OCI-LY3 (cell line): ENCODE measurements around the gene CD28.

Source experiments
- H2AFZ ChIP-seq: fragments of 200-600, 300-600 bp; shearing (Covaris generic); 2 replicates; pipeline ENCODE4 v1.6.0; 2014; ENCODE audit warnings: antibody characterized with exemption, low read depth, low read length
- H3K27ac ChIP-seq: fragments of 200-600, 300-600 bp; sonication (generic); 2 replicates; pipeline ENCODE4 v1.5.1; 2014; ENCODE audit warnings: mild to moderate bottlenecking, low read length, moderate library complexity, mixed read lengths
- H3K27me3 ChIP-seq: fragments of 200-600, 300-600 bp; sonication (generic); 2 replicates; pipeline ENCODE4 v1.6.1; 2014; ENCODE audit warnings: low read depth, low read length, mixed read lengths
- H3K36me3 ChIP-seq: fragments of 200-600, 300-600 bp; sonication (generic); replicated peaks from 2 replicates; pipeline ENCODE3; 2014; ENCODE audit warnings: low read depth, low read length, mixed read lengths
- H3K4me1 ChIP-seq: fragments of 300-600, 200-600 bp; sonication (generic); 2 replicates; pipeline ENCODE4 v1.6.1; 2014; ENCODE audit warnings: low read length, mixed read lengths
- H3K4me2 ChIP-seq: fragments of 200-600, 300-600 bp; sonication (generic); 2 replicates; pipeline ENCODE4 v1.6.1; 2014; ENCODE audit warnings: low read length, mixed read lengths
- H3K4me3 ChIP-seq: fragments of 300-600, 200-600 bp; sonication (generic); 2 replicates; pipeline ENCODE4 v1.5.1; 2014; ENCODE audit warnings: antibody characterized with exemption, mild to moderate bottlenecking, low read length, moderate library complexity
- H3K79me2 ChIP-seq: fragments of 300-600, 200-600 bp; shearing (Covaris generic); 2 replicates; pipeline ENCODE4 v1.6.1; 2014; ENCODE audit warnings: mild to moderate bottlenecking, low read length, mixed read lengths
- H3K9ac ChIP-seq: fragments of 300-600, 200-600 bp; shearing (Covaris generic); 2 replicates; pipeline ENCODE4 v1.6.0; 2014; ENCODE audit warnings: mild to moderate bottlenecking, low read length, moderate library complexity
- H3K9me3 ChIP-seq: fragments of 200-600, 300-600 bp; shearing (Covaris generic); 2 replicates; pipeline ENCODE4 v1.6.1; 2014; ENCODE audit warnings: low read length, mixed read lengths; ENCODE audit not compliant: insufficient read depth
- H4K20me1 ChIP-seq: fragments of 200-600, 300-600 bp; sonication (generic); 2 replicates; pipeline ENCODE4 v1.6.1; 2016; ENCODE audit warnings: low read length, mixed read lengths; ENCODE audit not compliant: insufficient read depth
- CTCF ChIP-seq: fragments of 200-600, 300-600 bp; sonication (generic); IDR thresholded peaks from 2 replicates; pipeline ENCODE4 v1.5.1; 2014; ENCODE audit warnings: antibody characterized with exemption, low read length, low read depth
- EZH2phosphoT487 ChIP-seq: fragments of 200-600 bp; shearing (Covaris generic); IDR thresholded peaks from 2 replicates; pipeline ENCODE4 v1.6.1; 2018; ENCODE audit warnings: antibody characterized with exemption, mixed run types, low read depth

Gene CD28

DNA sequence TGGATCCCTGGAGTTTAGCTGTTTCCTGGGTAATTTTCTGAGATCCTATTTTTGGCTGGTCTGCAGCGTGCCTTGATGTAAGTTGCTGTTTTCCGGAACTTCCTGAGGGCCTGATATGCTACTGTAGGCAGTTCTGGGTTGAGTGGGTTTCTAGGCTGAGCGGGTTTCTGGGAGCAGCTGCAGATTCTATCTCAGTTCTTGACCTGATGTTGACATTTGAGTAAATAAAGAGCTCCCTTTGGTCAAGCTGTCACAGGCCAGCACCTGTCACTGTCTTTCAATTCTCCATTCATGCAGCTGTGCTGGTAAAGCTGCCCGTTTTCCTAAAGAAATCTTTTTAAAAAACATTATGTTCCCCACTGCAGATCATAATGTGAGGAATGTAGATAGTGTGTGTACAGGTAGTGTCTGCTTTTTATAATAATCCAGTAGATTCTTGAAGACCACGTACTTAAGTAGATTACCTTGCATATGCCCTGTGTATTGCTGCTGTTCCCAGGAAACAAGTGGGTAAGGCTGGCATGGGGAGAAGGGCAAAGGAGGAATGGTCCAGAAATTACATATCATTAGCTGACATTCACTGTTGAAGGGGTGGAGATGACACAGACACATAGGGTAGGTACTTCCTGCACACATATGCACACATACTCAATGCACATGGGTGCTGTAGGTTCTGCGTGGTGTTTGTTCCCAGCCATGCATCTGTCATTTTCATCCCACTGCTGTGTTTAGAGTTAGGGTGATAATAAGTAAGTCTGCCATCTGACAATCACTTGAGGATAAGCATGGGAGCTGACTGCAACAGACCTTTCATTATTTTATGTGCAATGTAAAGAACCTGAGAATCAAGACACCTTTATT lies 25.9 kb downstream of the CD28 start:
- no peak overlapping the region for H3K4me2 ChIP-seq
- H3K4me1 ChIP-seq, result peaks cover 4% of the 10 kb centered on the region
- H3K9ac ChIP-seq, result no peak overlapping the region
- TF ChIP-seq CTCF (no peak), EZH2phosphoT487 (no peak)
- H3K9me3 ChIP-seq, result no peaks in the 10 kb centered on the region
- H3K4me3 ChIP-seq, result no peak overlapping the region
- H4K20me1 ChIP-seq, result no peaks in the 10 kb centered on the region
- no peaks in the 10 kb centered on the region for H3K79me2 ChIP-seq
- H2AFZ ChIP-seq, result no peak overlapping the region
- H3K36me3 ChIP-seq, result no peaks in the 10 kb centered on the region
- H3K27ac ChIP-seq, result no peak overlapping the region
- no peaks in the 10 kb centered on the region; the same call in 1 of the 2 replicates for H3K27me3 ChIP-seq

DNA sequence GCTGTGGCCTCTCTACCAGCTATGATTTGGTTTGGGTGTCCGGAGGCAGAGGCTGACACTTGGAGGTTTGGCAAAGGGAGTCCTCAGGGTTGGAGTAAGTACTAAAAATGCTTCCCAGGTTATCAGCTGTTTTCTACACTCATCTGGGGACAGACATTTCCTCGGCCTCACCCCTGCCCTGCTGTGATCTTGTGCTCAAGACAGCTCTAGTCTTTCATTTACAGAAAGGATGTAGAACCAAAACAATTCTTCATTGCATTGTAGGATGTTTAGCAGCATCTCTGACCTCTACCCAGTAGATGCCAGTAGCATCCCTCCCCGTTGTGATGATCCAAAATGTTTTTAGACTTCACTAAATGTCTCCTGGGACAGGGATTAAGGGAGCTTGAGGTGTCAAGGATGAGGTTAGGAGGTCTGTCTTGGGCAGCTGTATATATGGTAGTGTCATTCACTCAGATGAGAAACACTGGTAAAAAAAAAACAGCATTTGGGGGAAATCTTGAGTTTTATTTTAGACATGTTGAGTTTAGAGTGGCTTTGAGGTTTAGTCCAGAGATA lies 26.6 kb downstream of the CD28 start:
- Histone ChIP-seq H3K4me2 (no peak overlapping the region), H3K4me3 (no peak overlapping the region), H3K27ac (no peak overlapping the region)

DNA sequence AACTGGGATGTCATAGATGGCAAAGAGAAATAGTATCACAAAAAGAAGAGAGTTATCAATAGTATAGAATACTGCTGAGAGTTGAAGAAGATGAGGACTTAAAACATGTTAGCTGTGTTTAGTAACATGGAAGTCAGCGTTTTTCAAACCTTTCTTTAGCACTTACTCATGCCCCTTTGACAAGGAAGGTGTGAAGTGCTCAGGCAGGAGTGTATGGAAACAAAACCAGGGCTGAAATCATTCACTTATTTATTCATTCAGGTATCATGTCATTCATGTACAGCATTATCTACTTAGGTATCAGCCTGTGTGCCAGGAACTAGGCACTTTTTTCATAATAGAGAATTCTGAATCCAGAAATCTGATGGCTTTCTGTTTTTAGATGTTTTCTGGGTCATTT lies 27.2 kb downstream of the CD28 start:
- Histone ChIP-seq H4K20me1 (no peaks in the 10 kb centered on the region), H3K79me2 (no peaks in the 10 kb centered on the region), H3K27me3 (no peaks in the 10 kb centered on the region; the same call in 1 of the 2 replicates), H2AFZ (no peak overlapping the region), H3K4me3 (no peak overlapping the region), H3K4me2 (no peak overlapping the region), H3K9me3 (no peaks in the 10 kb centered on the region), H3K36me3 (no peaks in the 10 kb centered on the region), H3K4me1 (peaks cover 11% of the 10 kb centered on the region), H3K27ac (no peak overlapping the region), H3K9ac (no peak overlapping the region)
- TF ChIP-seq EZH2phosphoT487 (no peak), CTCF (no peak)

More for the DNA sequence above, 26.6 kb downstream of the CD28 start:
- no peak overlapping the region for H2AFZ ChIP-seq
- no peak overlapping the region for H3K9ac ChIP-seq
- H3K27me3 ChIP-seq, result no peaks in the 10 kb centered on the region; the same call in 1 of the 2 replicates
- peaks cover 11% of the 10 kb centered on the region for H3K4me1 ChIP-seq
- no peaks in the 10 kb centered on the region for H3K79me2 ChIP-seq
- H4K20me1 ChIP-seq, result no peaks in the 10 kb centered on the region
- no peaks in the 10 kb centered on the region for H3K9me3 ChIP-seq
- no peaks in the 10 kb centered on the region for H3K36me3 ChIP-seq
- no peak for TF ChIP-seq EZH2phosphoT487
- no peak for TF ChIP-seq CTCF

- TF ChIP-seq EZH2phosphoT487 (no peak), CTCF (no peak)
- Histone ChIP-seq H3K27me3 (no peaks in the 10 kb centered on the region; the same call in 1 of the 2 replicates), H3K4me3 (no peak overlapping the region), H3K9ac (no peak overlapping the region), H3K4me1 (peaks cover 11% of the 10 kb centered on the region), H3K79me2 (no peaks in the 10 kb centered on the region), H2AFZ (no peak overlapping the region), H3K4me2 (no peak overlapping the region), H3K27ac (no peak overlapping the region), H4K20me1 (no peaks in the 10 kb centered on the region), H3K9me3 (no peaks in the 10 kb centered on the region), H3K36me3 (no peaks in the 10 kb centered on the region)
These were observed 28.0 kb downstream of the CD28 start for GRCh38 chr2:203734276-203734983.
